ENCODE results near the gene CDKN2C. TPM values are rescaled to one million over a fixed set of nuclear protein-coding genes. Genes with fewer than 3 reads are reported as not detected.

Gene CDKN2C
- total RNA-seq, 1 donor from 2014 or later = 30.2 TPM

DNA sequence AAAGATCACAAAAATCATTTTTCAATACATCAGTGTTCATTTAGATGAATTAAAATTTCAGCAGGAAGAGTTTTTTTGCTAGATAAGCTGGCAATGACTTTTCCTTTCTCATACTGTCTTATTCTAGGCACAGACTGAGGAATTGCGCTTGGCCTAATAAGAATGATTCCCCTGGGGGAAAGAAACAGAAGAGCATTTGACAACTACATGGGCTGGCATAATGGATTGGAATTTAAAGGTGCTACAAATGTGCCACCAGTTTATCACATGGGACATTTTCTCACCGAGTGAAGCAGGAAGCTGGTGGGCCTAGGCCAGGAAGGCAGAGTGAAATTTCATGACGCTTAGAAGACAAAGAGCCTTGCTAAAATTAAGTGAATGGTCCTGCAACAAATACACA, 39.3 kb downstream of the CDKN2C start:
- intact Hi-C loops (cut with micrococcal nuclease) = no loop called here

DNA sequence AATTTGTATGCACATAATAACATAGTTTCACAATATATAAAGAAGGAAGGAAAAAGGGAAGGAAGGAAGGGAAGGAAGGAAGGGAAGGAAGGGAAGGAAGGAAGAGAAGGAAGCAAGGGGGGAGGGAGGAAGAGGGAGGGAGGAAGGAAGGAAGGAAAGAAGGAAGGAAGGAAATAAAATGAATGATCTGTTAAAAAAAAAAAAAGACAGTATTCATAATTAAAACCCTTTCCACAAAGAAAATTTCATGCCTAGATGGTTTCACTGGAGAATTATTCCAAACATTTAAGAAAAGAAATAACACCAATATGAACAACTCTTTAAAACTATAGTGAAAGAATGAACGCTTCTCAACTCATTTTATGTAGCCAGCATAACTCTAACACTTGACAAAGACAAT, 44.8 kb downstream of the CDKN2C start:
- intact Hi-C loops (cut with micrococcal nuclease) = no loop called here

DNA sequence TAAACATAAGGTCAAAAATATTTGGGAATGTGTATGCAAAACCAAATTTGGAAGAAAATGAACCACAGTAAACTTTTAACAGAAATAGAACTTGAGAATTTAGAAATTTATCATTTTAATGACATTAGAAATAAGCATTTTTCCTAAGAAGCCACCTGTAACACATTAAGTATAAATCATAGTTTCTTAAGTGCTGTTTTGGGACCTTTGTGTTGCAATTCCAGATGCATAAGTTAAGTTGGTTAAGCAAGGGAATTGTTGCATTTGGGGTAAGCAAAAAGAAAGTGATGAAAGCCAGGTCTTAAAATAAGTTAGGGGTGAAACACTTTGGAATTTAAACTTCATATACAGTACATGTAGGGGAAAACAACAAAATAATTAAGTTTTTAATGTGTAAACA, 49.8 kb downstream of the CDKN2C start:
- intact Hi-C loops (cut with micrococcal nuclease) = no loop called here

Other genes starting within 250 kb of the CDKN2C start
- 67.5 and 68.4 TPM in 2 replicates for gene FAF1, start 10.0 kb upstream of the CDKN2C start, total RNA-seq
- not detected in 2 replicates for gene C1orf185, start 132.0 kb downstream of the CDKN2C start, total RNA-seq